NK-92 treated with Interleukin-12 subunit alpha and Interleukin-12 subunit beta, amount 100 ng/mL, for 24 hours (cell line): ENCODE results near the gene MS4A2.
"Not testable (repeated sequence)": the region's sequence is repeated elsewhere in the genome, so short reads cannot be mapped to it uniquely, and the experiment has no call there.

ENCODE experiments used
- DNase-seq: peaks from one replicate; lab custom pipeline; 2025; lab: John Stamatoyannopoulos, UW

MS4A2 gene

GRCh38 chr11:60088364-60088763 lies at the start of gene MS4A2:
MS4A2 (plus strand) TSS chr11:60088664; CDS start chr11:60088766, 102 bp downstream.
- DNase-seq = no peak

GRCh38 chr11:60040109-60040508 lies 48.4 kb upstream of the MS4A2 start, which contains the start of gene OOSP2:
OOSP2 (plus strand) TSS chr11:60040409; CDS start chr11:60040460, 51 bp downstream.
- no peak for DNase-seq

- DNase-seq = not testable (repeated sequence)
Observed at GRCh38 chr11:60050422-60050821, 38.0 kb upstream of the MS4A2 start.

GRCh38 chr11:60050839-60051238 lies 37.6 kb upstream of the MS4A2 start:
- not testable (repeated sequence) for DNase-seq

GRCh38 chr11:60056349-60056969 lies 32.0 kb upstream of the MS4A2 start, which contains the start of gene MS4A3:
MS4A3 (plus strand) TSS chr11:60056665; CDS start chr11:60061161, 4,496 bp downstream.
- no peak for DNase-seq

- DNase-seq = no peak
Observed at GRCh38 chr11:60059052-60059451, 29.4 kb upstream of the MS4A2 start.

GRCh38 chr11:60059521-60060240 lies 28.8 kb upstream of the MS4A2 start:
- no peak for DNase-seq

- no peak for DNase-seq
Observed at GRCh38 chr11:60064111-60064510, 24.4 kb upstream of the MS4A2 start.

- DNase-seq = no peak
Observed at GRCh38 chr11:60065801-60066200, 22.7 kb upstream of the MS4A2 start.

- DNase-seq = no peak
Observed at GRCh38 chr11:60069450-60069849, 19.0 kb upstream of the MS4A2 start.

GRCh38 chr11:60071644-60072043 lies 16.8 kb upstream of the MS4A2 start:
- not testable (repeated sequence) for DNase-seq

- DNase-seq = no peak
Observed at GRCh38 chr11:60077216-60077817, 11.1 kb upstream of the MS4A2 start.

- DNase-seq = no peak
Observed at GRCh38 chr11:60077981-60078380, 10.5 kb upstream of the MS4A2 start.

- no peak for DNase-seq
Observed at GRCh38 chr11:60078745-60079144, 9.7 kb upstream of the MS4A2 start.

GRCh38 chr11:60080535-60080934 lies 7.9 kb upstream of the MS4A2 start:
- DNase-seq = no peak

GRCh38 chr11:60084631-60085273 lies 3.7 kb upstream of the MS4A2 start:
- no peak for DNase-seq

- DNase-seq = no peak
Observed at GRCh38 chr11:60085909-60086308, 2.6 kb upstream of the MS4A2 start.

GRCh38 chr11:60087239-60087638 lies 1.2 kb upstream of the MS4A2 start:
- no peak for DNase-seq

GRCh38 chr11:60095477-60096120 lies 7.1 kb downstream of the MS4A2 start:
- DNase-seq = no peak

GRCh38 chr11:60097189-60097588 lies 8.7 kb downstream of the MS4A2 start:
- no peak for DNase-seq

- no peak for DNase-seq
Observed at GRCh38 chr11:60098508-60098907, 10.0 kb downstream of the MS4A2 start.

GRCh38 chr11:60100516-60100915 lies 12.1 kb downstream of the MS4A2 start:
- no peak for DNase-seq
